KG1 (cell line): ENCODE results near the gene TPM1.

Experiments
- DNase-seq: peaks from one replicate; lab custom pipeline; 2025; lab: John Stamatoyannopoulos, UW

The TPM1 gene

GRCh38 chr15:63016234-63016633, 26.3 kb upstream of the TPM1 start:
- DNase-seq = no peak

- DNase-seq = no peak
Measured at GRCh38 chr15:63018639-63019038, 23.9 kb upstream of the TPM1 start.

- no peak for DNase-seq
Measured at GRCh38 chr15:63019511-63020109, 22.9 kb upstream of the TPM1 start.

- DNase-seq = no peak
Measured at GRCh38 chr15:63020128-63020527, 22.4 kb upstream of the TPM1 start.

GRCh38 chr15:63020759-63021430, 21.7 kb upstream of the TPM1 start:
- DNase-seq = no peak

- DNase-seq = no peak
Measured at GRCh38 chr15:63022181-63022580, 20.4 kb upstream of the TPM1 start.

GRCh38 chr15:63022663-63023062, 19.9 kb upstream of the TPM1 start:
- DNase-seq = no peak

GRCh38 chr15:63023351-63023945, 19.1 kb upstream of the TPM1 start:
- no peak for DNase-seq

GRCh38 chr15:63025460-63025859, 17.1 kb upstream of the TPM1 start:
- no peak for DNase-seq

- DNase-seq = no peak
Measured at GRCh38 chr15:63027646-63028045, 14.9 kb upstream of the TPM1 start.

- no peak for DNase-seq
Measured at GRCh38 chr15:63028442-63029110, 14.0 kb upstream of the TPM1 start.

GRCh38 chr15:63029676-63030075, 12.9 kb upstream of the TPM1 start:
- no peak for DNase-seq

GRCh38 chr15:63030101-63030551, 12.4 kb upstream of the TPM1 start:
- no peak for DNase-seq

- DNase-seq = no peak
Measured at GRCh38 chr15:63034578-63034977, 8.0 kb upstream of the TPM1 start.

GRCh38 chr15:63035253-63035652, 7.3 kb upstream of the TPM1 start:
- no peak for DNase-seq

- no peak for DNase-seq
Measured at GRCh38 chr15:63035977-63036376, 6.6 kb upstream of the TPM1 start.

- no peak for DNase-seq
Measured at GRCh38 chr15:63037976-63038720, 4.4 kb upstream of the TPM1 start.

- DNase-seq = no peak
Measured at GRCh38 chr15:63038926-63039673, 3.4 kb upstream of the TPM1 start.

- DNase-seq = no peak
Measured at GRCh38 chr15:63039811-63040210, 2.7 kb upstream of the TPM1 start.

- no peak for DNase-seq
Measured at GRCh38 chr15:63040509-63040908, 2.0 kb upstream of the TPM1 start.

GRCh38 chr15:63040954-63041353, 1.6 kb upstream of the TPM1 start:
- DNase-seq = no peak
